SW 1271 (cell line): ENCODE results near the gene ARPC4.
A peak's percentile ranks its signal among the peaks of the same experiment; 100 is the strongest.

Experiments used
- DNase-seq, 2 experiments: peaks; one replicate each; lab custom pipeline; 2025; lab: John Stamatoyannopoulos, UW

Gene ARPC4

GRCh38 chr3:9793161-9793781 lies 389 bp downstream of the ARPC4 start:
- peak in 1 of 2 experiments; percentile 28 for DNase-seq

GRCh38 chr3:9794400-9794799 lies 1.5 kb downstream of the ARPC4 start:
- DNase-seq = no peak

- DNase-seq = no peak
Measured at GRCh38 chr3:9795207-9795606, 2.3 kb downstream of the ARPC4 start.

- DNase-seq = no peak
Measured at GRCh38 chr3:9797196-9797945, 4.5 kb downstream of the ARPC4 start.

- peak in 1 of 2 experiments; percentile 26 for DNase-seq
Measured at GRCh38 chr3:9800529-9800928, 7.6 kb downstream of the ARPC4 start.

GRCh38 chr3:9803494-9803893 lies 10.6 kb downstream of the ARPC4 start:
- DNase-seq = no peak

- no peak for DNase-seq
Measured at GRCh38 chr3:9804996-9805395, 12.1 kb downstream of the ARPC4 start.

- DNase-seq = no peak
Measured at GRCh38 chr3:9806137-9806536, 13.3 kb downstream of the ARPC4 start.

- DNase-seq = no peak
Measured at GRCh38 chr3:9806688-9807589, 14.1 kb downstream of the ARPC4 start.

- no peak for DNase-seq
Measured at GRCh38 chr3:9807981-9808344, 15.1 kb downstream of the ARPC4 start.

GRCh38 chr3:9808345-9809037 lies 15.6 kb downstream of the ARPC4 start:
- peak in 1 of 2 experiments; percentile 61 for DNase-seq

GRCh38 chr3:9809239-9809614 lies 16.3 kb downstream of the ARPC4 start:
- DNase-seq = peak in 1 of 2 experiments; percentile 49

GRCh38 chr3:9809615-9810432 lies 16.9 kb downstream of the ARPC4 start, which contains the start of gene TTLL3:
Gene TTLL3 (plus strand): TSS chr3:9810262. CDS start chr3:9810662, 400 bp downstream.
- peak; percentile 32 to 71 for DNase-seq

- DNase-seq = no peak
Measured at GRCh38 chr3:9810433-9810770, 17.5 kb downstream of the ARPC4 start.

GRCh38 chr3:9810846-9811245 lies 18.0 kb downstream of the ARPC4 start:
- DNase-seq = no peak

- DNase-seq = no peak
Measured at GRCh38 chr3:9812870-9813483, 20.1 kb downstream of the ARPC4 start.

- no peak for DNase-seq
Measured at GRCh38 chr3:9815986-9816385, 23.1 kb downstream of the ARPC4 start.

GRCh38 chr3:9817436-9817835 lies 24.6 kb downstream of the ARPC4 start:
- DNase-seq = no peak

- DNase-seq = no peak
Measured at GRCh38 chr3:9818666-9819335, 25.9 kb downstream of the ARPC4 start.

- no peak for DNase-seq
Measured at GRCh38 chr3:9820543-9820942, 27.7 kb downstream of the ARPC4 start.
